ENCODE results near the gene LARP4. TPM values are rescaled to one million over a fixed set of nuclear protein-coding genes. Genes with fewer than 3 reads are reported as not detected.
"Not testable (repeated sequence)": the region's sequence is repeated elsewhere in the genome, so short reads cannot be mapped to it uniquely, and the experiment has no call there.

The LARP4 gene
- total RNA-seq = 10 to 100 TPM; 56.2 to 79.8 TPM
- long read RNA-seq, full-length matches to known transcripts = 4 of 23 reads
- long read RNA-seq, partial matches to known transcripts = 12 of 23 reads
- long read RNA-seq, other reads (novel, unspliced or antisense) = 7 of 23 reads

DNA sequence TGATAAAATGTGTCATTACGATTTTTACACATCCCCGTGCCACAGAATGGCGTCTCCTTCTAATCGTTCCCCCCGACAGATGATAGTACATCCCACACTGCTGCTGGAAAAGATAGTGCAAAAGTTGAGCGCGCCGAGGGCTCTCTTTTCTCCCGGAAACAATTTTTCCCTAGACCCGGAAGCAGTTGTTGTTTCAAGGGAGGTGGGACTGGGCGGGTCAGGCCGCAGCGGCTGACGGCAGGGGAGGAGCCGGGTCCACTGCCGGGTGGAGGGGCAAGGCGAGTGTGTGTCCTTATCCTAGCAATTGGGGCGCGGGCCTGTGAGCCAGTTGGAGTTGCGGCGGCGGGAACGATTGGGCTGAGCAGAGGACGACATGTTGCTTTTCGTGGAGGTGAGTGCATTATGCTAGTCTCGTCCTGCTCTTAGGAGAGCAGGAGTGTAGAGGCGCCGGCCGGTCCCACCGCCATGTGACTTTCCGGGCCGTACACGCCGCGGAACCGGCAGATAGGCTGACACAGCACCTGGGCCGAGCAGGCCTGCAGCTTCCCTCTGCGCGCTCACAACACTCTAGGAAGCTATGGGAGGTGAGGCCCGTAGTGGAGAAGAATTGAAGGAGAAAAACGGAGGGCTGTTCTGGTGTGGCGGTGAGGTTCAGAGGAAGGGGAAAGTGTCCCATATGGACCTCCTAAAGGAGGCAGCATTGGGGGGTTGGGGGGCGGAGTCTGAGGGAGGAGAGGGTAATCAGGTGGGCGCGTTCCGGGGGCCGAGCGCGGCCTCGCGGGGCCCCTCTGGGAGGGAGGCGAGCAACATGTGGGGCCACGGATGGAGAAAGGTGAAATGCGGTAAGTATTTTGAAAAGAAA, at the start of gene LARP4:
Gene LARP4 (plus strand): TSS at position 248 of the 862 bp plus-strand sequence. CDS start 126 bp downstream, at position 374.
- DNase-seq = peak; percentile 93
- peak; percentile 99 for ATAC-seq
- intact Hi-C loops (cut with DNase I) = no loop called here

DNA sequence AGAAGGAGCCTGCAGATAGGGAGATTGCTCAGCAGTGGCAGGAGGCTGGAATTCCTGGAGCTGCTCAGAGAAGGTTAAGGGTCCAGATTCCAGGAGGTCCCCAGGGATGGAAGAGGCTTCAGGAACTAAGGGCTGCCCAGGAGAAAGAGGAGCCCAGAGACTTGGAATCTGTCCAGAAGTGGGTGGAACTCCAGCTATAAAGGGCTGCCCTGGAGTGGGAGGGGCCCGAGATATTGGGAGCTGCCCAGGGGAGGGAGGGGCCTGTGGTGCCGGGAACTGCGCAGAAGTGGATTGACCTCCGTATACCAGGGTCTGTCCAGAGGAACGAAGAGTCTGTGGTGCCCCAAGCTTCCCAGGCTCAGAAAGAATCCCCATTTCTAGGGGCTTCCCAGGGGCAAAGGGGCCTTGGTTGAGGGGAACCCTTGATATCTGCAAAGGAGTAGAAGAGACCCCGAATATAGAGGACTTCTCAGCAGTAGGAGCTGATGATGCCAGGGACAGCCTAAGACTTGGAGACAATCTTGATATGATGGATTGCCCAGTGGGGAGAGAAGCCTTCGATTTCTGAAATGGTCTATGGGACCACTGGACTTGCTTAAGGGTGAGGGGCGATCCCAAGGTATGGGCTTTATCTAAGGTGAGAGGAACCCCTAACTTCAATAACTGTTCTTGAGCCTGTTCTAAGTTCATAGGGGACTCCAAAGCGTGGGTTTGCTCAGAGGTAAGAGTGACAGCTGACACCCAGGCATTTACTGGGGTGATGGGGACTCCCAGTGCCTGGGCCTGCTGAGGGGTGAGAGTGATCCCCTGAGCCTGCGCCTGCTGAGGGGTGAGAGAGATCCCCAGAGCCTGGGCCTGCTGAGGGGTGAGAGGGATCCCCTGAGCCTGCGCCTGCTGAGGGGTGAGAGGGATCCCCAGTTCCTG, 49.3 kb upstream of the LARP4 start:
- DNase-seq (peak; percentile 31), ATAC-seq (peak; percentile 38 to 54)
- intact Hi-C loops (cut with DNase I) = no loop called here

DNA sequence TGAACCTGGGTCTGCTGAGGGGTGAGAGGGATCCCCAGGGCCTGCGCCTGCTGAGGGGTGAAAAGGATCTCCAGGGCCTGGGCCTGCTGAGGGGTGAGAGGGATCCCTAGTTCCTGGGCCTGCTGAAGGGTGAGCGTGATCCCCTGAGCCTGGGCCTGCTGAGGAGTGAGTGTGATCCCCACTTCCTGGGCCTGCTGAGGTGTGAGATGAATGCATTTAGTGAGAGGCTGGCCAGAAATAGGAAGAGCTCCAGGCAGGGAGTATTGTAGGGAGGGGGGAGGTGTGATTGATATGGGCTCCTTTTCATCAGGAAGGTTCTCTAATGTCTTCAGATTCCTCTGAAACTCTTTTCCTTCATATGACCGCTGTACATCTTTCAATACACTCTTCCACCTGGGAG, 47.3 kb upstream of the LARP4 start:
- DNase-seq = no peak
- ATAC-seq = no peak
- intact Hi-C loops (cut with DNase I) = no loop called here

DNA sequence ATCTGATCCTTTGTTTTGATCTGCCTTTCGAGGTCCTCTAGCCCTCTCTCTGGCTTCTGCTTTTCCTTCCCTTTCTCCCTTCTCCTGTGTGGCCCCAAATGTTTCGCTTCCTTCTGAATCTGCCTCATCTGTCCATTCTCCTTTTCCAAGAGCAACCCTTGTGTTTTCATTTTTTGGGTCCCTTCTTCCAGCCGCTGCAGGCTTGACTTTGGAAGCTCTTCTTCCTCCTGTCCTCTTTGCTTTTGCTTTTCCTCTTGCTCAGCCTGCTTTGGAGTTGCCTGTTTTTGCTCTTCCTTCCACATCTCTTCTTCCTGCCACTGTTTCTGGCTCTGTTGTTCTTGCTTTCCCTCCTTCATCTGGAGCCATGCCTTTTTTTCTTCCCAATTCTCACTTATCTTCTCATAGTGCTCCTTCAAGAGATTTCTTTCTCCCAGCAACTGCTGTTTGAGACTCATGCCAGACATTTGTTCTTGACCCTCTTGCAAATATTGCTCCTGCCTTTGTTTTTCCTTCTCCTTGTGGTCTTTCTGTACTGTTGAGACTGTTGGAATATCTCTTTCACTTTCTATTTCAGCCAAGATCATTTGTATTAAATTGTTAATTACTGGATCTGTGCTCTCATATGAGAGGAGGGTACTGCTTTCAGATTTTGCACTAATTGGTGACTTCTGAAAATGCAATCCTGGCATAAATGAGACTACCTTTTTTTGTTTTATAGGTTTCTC, 46.7 kb upstream of the LARP4 start:
- no peak for DNase-seq
- intact Hi-C loops (cut with DNase I) = no loop called here
- no peak for ATAC-seq

DNA sequence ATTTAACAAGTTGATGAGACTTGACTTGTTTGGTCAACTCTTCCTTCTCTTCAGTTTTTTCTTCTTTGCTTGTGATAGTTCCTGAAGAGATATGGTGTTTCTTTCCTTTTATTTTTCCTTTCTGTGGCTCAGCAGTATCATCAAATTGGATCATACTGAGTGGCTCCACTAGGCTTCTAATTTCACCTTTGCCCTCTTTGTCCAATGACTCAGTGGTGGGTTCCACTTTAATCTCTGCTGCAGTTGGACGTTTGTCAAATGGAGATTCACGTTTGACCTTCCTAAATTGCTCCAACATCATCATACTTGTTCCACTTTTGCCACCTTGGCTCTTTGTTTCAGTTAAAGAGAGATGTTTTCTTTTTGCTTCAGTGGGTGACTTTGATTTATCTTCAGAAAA, 45.8 kb upstream of the LARP4 start:
- intact Hi-C loops (cut with DNase I) = no loop called here
- DNase-seq (no peak), ATAC-seq (no peak)

DNA sequence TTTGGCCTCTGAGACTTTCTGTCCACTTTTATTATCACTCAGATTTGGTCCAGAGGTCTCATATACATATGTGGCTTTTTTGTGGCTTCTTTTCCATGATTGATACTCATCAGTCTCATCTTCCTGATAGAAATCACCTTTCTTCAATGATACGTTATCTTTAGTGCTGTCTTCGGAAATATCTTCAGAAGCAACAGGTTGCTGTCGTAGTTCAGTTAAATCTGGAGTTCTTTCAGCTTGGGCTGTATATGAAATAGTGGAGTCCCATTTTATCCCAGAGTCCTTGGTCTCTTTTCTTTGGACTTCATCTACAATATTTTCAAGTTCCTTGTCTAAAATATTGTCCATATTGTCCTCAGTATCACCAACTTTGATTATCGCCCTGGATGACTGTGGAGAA, 45.3 kb upstream of the LARP4 start:
- intact Hi-C loops (cut with DNase I) = no loop called here
- ATAC-seq = no peak

DNA sequence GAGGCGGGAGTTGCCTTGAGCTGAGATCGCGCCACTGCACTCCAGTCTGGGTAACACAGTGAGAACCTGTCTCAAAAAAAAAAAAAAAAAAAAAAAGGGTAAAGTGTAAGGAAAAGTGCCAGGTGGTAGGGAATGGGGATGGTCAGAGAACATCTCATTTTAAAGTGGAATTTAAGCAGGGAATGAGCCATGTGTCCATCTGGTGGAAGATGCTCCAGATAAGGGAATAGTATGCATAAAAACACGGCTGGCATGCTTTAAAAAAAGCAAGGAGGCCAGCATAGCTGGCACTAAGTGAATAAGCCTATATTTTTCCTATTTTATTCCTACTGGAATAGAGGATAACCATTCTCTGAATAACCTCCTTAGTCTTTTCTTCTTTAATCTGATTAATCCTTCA, 38.0 kb upstream of the LARP4 start:
- intact Hi-C loops (cut with DNase I) = no loop called here
- ATAC-seq = no peak
- DNase-seq = no peak

More for the DNA sequence above, 45.3 kb upstream of the LARP4 start:
- DNase-seq = no peak

DNA sequence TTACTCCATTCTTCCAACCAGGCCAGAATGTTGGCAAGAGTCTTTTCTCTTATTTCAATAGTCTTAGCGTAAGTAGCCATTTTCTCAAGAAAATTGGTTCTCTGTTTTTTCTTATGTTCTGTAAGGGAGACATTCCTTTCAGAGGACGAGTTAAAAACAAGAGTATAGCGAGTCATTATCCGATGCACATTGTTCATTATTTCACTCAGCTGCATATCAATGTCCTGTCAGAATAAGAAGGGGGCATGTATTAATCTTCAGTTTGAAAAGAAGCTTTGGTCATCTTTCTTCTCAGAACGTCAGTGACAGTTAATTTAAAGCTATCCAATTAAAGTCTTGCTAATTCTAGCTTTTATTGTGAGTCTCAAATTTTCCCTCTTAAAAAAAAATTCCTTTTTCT, 37.5 kb upstream of the LARP4 start:
- no peak for DNase-seq
- intact Hi-C loops (cut with DNase I) = no loop called here
- ATAC-seq = no peak

DNA sequence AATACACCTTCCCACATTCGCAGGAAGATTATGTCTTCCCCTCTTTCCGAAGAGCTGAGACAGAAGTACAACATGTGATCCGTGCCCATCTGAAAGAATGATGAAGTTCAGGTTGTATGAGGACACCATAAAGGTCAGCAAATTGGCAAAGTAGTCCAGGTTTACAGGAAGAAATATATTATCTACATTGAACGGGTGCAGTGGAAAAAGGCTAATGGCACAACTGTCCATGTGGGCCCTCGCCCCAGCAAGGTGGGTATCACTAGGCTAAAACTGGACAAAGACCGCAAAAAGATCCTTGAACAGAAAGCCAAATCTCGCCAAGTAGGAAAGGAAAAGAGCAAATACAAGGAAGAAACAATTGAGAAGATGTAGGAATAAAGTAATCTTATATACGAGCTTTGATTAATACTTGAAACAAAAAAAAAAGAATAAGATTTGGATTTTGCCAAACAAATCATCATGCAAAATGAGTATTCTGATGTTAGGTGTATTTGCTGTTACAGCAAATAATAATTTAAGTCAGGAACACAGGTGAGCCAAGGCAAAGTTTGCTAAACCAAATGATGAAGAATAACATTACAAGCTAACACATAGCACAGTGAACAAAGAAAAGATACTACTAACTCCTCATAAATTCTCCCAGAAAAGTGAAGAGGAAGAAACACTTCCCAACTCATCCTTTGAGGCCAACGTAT, 34.8 kb upstream of the LARP4 start:
- DNase-seq = no peak
- intact Hi-C loops (cut with DNase I) = no loop called here
- no peak for ATAC-seq

DNA sequence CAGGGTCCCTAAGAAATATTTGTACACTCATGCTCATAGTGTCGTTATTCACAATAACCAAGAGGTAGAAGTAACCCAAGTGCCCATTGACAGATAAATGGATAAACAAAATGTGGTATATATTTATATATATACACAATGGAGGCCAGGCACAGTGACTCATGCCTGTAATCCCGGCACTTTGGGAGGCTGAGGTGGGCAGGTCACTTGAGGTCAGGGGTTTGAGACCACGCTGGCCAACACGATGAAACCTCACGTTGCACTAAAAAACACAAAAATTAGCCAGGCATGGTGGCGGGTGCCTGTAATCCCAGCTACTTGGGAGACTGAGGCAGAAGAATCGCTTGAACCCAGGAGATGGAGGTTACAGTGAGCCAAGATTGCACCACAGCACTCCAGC, 30.0 kb upstream of the LARP4 start:
- ATAC-seq; intact Hi-C loops (cut with DNase I); DNase-seq: not testable (repeated sequence)

DNA sequence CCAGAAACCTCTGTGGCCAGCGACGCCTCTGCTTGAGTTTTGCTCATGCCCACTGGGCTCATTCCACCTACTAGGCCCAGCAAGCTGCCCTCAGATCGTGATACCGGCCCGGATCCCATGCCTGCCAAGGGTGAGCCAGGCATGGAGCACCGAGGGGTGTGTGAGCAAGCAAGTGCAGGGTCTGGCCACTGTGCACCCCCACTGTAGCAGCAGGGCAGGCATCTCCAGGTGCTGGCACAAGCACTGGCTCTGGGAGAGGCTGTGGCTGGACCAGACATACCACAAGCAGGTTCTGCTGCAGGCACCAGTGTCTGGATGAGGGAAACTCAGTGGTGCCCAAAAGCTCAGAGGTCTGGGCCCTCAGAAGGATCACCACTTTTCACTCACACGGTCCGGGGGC, 24.9 kb upstream of the LARP4 start:
- DNase-seq (no peak), ATAC-seq (no peak)
- intact Hi-C loops (cut with DNase I) = no loop called here

DNA sequence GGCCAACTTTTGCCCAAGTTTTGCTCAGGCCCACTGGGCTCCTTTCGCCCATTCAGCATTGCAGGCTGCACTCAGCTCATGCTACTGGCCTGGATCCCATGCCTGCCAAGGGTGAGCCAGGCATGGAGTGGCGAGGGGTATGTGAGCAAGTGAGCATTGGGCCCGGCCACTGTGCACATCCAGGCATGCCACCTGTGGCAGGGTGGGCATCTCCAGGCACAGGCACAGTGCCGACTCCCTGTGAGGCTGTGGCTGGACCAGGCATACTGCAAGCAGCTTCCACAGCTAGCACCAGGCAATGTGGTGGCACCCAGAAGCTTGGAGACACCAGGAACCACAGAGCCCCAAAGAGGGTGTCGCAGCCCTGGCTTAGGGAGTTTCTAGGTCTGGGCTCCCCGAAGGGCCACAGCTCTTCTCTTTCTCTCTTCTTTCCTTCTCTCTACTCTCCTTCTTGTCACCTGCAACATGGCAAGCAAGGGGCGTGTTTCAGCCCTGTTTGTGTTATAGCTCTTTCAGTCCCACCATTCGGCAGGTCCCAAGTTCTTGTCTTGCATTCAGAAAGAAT, 19.8 kb upstream of the LARP4 start:
- no peak for DNase-seq
- ATAC-seq = no peak

DNA sequence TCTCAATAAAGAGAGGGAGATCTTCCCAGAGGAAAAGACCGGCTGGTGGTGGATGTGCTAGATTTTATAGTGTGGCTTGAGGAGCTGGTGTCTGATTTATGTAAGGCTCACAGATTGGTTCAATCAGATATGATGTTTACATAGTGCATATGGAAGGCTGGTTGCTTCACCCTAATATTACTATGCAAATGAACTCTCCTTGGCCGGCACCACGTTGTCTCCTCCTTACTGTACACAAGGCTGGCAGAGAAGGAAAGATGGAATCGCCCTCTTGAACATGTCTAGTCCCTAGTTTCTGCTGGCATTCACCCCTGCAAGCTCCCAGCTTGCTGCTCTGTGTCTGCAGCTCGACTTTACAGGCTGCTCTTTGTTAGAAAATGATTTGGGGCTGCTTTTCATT, 13.2 kb upstream of the LARP4 start:
- intact Hi-C loops (cut with DNase I) = no loop called here
- ATAC-seq (no peak), DNase-seq (no peak)

More for the DNA sequence above, 19.8 kb upstream of the LARP4 start:
- intact Hi-C loops (cut with DNase I) = no loop called here

DNA sequence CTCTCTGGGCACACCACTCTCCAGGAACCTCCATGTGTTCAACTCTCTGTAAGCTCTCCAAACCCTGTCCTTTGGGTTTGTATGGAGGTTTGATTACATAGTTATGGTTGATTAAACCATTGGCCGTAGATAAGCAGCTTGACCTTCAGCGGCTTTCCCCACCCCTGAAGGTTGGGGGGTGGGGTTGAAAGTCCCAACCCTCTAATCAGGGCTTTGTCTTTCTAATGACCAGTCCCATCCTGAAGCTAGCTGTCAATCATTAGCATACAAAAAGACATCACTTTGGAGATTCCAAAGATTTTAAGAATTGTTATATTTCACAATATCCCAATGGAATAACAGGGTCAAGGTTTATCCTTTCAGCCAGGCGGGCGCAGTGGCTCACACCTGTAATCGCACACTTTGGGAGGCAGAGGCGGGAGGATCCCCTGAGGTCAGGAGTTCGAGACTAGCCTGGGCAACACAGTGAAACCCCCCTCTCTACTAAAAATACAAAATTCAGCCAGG, 12.7 kb upstream of the LARP4 start:
- no peak for DNase-seq
- intact Hi-C loops (cut with DNase I) = no loop called here
- no peak for ATAC-seq

DNA sequence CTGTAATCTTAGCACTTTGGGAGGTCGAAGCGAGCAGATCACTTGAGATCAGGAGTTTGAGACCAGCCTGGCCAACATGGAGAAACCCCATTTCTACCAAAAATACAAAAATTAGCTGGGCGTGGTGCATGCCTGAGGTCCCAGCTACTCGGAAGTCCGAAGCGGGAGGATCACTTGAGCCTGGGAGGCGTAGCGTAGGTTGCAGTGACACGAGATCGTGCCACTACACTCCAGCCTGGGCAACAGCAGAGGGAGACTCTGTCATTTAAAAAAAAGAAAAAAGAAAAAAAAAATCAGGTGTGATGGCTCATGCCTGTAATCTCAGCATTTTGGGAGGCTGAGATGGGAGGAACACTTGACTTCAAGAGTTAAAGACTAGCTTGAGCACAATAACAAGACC, 11.9 kb upstream of the LARP4 start:
- DNase-seq; ATAC-seq; intact Hi-C loops (cut with DNase I): not testable (repeated sequence)

DNA sequence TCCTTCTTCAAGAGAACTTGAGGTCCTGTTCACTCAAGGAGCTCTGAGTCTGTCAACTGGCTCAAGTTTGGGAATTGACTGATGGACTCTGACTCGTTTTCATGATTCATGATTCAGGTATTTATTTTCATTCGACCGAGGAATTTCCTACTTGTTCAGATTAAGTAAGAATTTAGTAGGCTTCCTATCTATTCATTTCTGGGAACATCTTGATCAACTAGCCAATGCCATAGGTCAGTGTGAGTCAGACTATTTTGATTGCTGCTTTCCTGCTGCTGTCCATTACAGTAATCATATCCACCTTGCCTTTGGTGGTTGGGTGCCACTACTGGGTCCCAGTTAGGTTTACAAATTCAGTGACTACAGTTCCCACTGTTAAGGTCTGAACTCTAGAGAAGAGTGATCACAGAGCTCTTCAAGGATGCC, 10.4 kb upstream of the LARP4 start:
- ATAC-seq (peak in 1 of 2 donors; percentile 86), DNase-seq (no peak)
- intact Hi-C loops (cut with DNase I) = no loop called here

DNA sequence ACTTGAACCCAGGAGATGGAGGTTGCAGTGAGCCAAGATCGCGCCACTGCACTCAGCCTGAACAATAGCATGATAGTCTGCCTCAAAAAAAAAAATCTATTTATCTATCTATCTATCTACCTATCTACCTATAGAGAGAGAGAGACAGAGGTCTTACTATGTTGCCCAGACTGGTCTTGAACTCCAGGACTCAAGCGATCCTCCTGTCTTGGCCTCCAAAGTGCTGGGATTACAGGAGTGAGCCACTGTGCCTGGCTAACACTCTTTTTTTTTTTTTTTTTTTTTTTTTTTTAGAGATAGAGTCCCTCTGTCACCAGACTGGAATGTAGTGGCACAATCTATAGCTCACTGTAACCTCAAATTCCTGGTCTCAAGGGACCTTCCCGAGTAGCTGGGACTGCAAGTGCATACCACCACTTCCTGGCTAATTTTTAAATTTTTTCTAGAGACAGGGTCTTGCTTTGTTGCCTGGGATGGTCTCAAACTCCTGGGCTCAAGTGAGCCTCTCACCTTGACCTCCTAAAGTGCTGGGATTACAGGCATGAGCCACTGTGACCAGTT, 6.1 kb upstream of the LARP4 start:
- intact Hi-C loops (cut with DNase I) = no loop called here

More for the DNA sequence above, 6.1 kb upstream of the LARP4 start:
- DNase-seq (no peak), ATAC-seq (no peak)
